T-helper 22 cell (primary cell): ENCODE results near the gene PMS1.
"Not testable (repeated sequence)": the region's sequence is repeated elsewhere in the genome, so short reads cannot be mapped to it uniquely, and the experiment has no call there.

ENCODE experiments used
- DNase-seq: peaks from one replicate; pipeline ENCODE4 v3.0.0-alpha.2; 2020; ENCODE audit warnings: low read depth

PMS1 gene

GRCh38 chr2:189783927-189784867, at the start of gene PMS1, which contains the start of gene ORMDL1:
PMS1 (plus strand) TSS chr2:189784450; CDS start chr2:189791810, 7,360 bp downstream.
ORMDL1 (minus strand) TSS chr2:189784339; CDS start chr2:189782595, 1,744 bp downstream.
- peak; percentile 91 for DNase-seq

DNA sequence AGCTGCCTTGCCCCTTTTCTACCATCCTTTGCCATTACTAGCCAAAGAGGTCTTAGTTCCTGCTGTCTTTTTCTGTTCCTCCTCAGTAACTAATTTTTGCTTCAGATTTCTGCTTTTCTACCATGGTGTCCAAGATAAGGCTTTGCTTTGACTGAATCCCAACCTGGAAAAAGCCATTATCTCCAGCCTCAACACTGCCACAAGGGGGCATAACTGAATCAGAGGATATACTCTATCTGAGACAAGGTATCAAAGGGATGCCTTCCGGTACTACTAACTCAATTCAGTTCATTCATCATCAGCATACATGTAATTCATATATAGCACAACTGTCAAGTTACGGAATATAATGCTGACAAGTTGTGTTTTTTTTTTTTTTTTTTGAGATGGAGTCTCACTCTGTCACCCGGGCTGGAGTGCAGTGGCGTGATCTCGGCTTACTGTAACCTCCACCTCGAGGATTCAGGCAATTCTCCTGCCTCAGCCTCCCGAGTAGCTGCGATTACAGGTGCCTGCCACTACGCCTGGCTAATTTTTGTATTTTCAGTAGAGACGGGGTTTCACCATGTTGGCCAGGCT, 33.1 kb upstream of the PMS1 start:
- no peak for DNase-seq

GRCh38 chr2:189756311-189756952, 27.8 kb upstream of the PMS1 start:
- no peak for DNase-seq

DNA sequence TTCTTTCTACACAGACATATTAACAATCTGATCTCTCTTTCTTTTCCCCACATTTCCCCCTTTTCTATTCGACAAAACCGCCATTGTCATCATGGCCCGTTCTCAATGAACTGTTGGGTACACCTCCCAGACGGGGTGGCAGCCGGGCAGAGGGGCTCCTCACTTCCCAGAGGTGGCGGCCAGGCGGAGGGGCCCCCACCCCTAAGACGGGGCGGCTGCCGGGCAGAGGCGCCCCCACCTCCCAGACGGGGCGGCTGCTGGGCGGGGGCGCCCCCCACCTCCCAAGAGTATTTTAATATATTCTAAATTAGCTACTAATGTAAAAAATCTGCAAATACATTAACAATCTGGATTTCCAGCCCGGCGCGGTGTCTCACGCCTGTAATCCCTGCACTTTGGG, 24.1 kb upstream of the PMS1 start:
- DNase-seq: not testable (repeated sequence)

- DNase-seq: no peak
Observed at GRCh38 chr2:189762229-189762550, 22.1 kb upstream of the PMS1 start.

DNA sequence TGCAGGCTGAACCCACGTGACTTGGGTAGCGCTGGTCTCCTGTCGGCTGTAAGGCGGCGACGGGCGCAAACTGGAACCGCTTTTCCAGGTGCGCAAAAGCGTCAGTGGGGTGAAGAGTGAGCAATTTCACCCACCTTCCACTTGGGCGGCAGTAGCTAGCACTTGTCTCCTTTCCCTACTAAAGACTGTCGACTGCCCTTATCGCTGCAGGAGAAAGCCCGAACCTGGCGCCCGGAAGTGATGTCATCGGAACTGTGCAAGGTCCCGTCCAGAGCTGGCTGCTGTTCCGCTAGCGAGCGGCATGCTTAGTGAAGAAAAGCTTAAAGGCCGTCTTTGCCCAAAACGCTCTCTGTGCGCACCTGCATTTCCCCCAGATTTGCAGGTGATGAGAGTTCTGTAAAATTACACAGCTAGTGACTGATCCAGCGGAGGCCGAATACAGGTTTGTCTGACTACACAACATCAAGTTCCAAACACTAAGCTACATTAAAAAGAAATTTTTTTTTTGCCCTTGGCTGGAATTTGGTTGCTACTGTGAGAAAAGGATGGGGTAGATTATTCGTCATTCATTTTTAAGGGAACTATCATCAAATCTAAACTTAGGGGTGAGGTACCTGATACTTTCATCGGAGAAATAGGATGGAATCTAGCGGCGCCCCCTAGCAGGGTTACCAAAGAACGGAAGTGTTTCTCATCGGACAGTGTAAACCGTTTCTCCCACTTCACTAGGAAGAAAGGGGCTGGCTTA, 21.5 kb upstream of the PMS1 start, which contains the start of gene OSGEPL1:
Gene OSGEPL1 (minus strand): TSS at position 242 of the 748 bp plus-strand sequence. CDS start 1,152 bp downstream, outside the sequence.
- DNase-seq: peak; percentile 88

DNA sequence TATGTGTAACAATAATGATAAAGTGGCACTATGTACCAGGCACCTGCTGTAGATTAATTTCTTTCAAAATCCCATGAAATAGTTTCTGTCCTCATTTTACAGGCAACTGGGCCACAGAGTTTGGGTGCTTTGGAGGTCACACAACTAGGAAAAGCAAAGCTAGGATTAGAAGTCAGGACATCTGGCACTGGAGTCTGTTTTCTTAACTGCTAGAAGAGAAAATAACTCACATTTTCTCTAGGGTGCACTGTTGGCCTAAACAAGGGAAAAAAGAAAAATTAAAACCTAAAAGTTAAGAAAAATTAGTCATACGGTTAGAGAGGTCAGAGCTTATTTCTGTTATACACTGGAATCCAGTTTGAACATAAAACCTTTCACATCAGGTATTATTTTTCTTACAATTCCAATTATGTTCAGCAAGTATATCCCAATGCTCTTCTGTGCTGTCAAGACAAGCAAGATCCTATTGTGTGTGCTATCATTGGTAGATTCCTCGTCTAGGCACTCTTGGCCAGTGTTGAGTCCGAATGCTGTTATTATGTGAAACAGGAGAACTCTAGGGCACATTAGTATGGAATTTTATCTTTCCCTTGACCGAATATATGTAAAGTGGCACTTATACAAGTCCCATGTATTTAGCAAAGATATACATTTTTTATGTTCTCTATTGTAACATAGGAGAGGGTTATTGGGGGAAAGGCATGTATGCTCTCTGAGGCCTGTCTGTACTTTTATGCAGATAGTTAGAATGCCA, 20.2 kb upstream of the PMS1 start:
- DNase-seq: no peak

DNA sequence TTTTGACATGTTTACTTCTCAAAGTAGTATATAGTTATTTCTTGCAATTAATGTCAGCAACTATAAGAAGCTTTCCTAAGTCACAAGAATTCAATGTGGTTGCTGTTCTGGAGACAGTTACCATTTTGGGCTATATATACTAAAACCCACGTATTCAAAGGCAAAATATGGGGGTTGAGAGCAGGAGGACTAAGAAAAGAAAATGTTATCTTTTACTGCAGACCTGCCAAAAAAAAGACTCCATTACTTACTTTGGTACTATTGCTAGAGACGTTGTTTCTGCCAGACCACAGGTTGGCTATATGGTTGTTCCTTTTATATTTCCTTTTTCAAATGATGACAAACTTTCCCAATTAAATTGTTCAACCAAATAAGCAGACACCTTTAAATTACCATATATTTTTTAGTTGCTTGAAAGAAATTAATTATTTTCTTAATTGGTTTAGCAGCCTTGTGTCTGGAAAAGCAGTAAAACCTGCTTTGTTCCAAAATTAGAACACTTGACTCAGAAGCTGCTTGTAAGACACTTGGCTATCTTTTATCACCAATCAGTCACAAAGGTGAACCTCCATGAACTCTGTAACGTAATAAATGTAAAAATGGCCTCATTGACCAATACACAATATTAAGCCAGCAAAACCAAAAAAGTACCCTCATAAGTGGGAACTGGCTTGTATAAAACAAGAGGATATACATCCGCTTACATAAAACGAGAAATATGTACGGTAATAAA, 13.5 kb upstream of the PMS1 start:
- DNase-seq: no peak

- DNase-seq: no peak
Observed at GRCh38 chr2:189772212-189772611, 12.0 kb upstream of the PMS1 start.

- no peak for DNase-seq
Observed at GRCh38 chr2:189782221-189782671, 2.0 kb upstream of the PMS1 start.

- no peak for DNase-seq
Observed at GRCh38 chr2:189783451-189783926, 761 bp upstream of the PMS1 start.

DNA sequence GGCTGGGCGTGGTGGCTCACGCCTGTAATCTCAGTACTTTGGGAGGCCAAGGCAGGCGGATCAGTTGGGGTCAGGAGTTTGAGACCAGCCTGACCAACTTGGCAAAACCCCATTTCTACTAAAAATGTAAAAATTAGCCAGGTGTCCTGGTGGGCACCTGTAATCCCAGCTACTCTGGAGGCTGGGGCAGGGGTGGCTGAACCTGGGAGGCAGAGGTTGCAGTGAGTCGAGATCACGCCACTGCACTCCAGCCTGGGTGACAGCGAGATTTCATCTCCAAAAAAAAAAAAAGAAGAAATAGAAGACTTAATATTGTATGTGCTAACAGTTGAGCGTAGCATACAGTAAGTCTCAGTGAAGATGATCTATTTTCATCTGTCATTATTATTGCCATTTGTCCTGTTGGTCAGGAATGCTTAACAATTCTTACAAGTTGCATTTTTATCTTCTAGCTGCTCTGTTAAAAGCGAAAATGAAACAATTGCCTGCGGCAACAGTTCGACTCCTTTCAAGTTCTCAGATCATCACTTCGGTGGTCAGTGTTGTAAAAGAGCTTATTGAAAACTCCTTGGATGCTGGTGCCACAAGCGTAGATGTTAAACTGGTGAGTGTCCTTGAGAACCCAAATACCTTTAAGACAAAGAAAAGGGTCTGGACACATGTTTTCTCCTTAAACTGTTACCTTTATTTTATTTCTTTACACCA, 7.2 kb downstream of the PMS1 start:
- no peak for DNase-seq

GRCh38 chr2:189794310-189794709, 10.1 kb downstream of the PMS1 start:
- no peak for DNase-seq

DNA sequence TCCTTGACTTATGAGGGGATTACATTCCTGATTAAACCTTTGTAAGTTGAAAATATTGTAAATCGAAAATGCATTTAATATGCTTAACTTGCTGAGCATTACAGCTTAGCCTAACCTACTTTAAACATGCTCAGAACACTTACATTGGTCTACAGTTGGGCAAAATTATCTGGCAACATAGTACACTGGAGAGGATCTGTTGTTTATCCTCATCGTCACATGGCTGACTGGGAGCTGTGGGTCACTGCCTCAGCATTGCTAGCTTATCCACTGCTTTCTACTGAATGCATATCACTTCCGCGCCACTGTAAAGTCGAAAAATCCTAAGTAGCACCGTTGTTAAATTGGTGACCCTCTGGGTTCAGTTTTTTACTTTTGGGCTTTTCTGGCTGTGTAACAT, 13.7 kb downstream of the PMS1 start:
- no peak for DNase-seq

DNA sequence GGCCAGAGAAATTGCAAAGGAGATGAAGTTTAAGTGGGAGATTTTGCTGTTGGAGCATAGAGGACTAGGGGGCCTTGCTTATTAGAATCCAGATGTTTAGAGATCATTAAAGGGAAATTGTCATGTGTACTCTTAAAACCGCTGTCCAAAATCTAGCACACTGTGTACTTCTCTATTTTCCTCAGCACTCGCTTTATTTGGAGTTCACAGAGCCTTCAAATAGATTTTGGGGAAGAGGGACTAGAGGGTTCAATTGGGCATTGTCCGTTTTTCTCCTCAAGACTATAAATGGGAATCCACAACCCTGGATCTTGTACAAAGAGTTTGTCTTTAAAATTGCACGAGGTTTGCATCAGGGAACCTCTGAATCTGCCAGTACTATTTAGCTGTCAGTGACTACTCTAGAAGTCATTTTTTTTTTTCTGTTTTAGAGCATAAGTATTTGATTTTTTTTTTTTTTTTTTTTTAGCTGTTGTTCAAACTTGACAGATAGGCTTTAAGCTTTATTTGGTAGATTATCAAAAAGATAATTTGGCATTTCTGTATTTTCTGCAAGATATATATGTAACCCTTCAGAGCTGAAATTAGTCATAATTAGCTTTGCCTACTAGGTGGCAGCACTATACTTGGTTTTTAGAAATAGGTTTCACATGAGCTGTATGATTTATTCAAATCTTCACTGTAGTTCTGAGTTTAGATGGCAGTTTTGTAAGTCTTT, 14.2 kb downstream of the PMS1 start:
- no peak for DNase-seq

DNA sequence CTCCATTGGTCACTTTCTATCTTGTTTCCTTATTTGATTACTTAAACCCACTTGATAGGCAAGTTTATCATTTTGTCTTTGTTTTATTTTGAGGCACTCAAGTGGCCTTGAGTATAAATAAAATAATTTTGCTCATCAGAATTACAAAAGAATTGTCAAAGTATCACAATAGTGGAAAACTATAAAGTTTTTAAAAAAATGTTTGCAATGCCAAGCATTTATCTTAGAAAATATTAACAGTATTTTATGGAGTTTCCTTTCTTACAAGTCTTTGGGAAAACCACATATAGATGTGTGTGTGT, 14.7 kb downstream of the PMS1 start:
- no peak for DNase-seq

- DNase-seq: no peak
Observed at GRCh38 chr2:189799531-189799930, 15.3 kb downstream of the PMS1 start.

DNA sequence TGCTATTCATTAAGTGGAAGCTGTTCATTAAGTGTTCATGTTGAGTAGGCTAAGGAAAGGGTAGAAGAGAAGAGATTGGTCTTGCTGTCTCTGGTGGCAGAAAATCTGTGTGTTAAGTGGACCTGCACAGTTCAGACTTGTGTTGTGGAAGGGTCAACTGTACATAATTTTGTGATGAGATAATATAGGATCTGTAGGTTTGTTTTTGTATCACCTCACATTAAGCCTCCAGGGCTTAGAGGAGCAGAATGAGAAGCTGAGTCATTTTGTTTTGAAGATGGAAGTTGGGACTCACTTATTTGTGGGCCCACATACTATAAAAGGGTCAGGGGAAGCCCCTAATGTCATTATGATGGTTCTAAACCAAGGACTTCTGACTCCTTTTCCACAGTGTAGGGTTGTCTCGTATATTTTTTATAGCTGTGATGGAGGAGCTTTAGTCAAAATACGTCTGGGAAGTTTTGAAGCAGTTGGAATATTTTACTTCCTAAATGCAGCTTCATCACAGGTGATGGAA, 18.2 kb downstream of the PMS1 start:
- DNase-seq: no peak

DNA sequence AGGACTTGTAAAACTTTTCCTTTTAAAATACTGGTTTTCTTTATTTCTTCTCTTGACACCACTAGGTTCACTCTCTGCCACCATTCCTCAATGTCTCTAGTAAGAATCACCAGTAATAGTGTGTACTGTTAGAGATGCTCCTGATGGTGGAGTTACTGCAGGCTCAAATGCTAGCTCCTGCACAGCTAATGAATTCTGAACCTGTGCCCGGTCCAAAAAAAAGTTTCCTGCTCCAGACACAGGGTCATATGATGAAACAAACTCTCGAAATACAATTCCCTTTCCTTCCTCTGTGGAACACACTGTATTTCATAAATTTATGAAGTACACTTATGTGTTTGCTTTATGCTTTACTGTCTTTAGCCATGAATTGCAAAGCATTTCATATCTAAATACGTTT, 19.2 kb downstream of the PMS1 start:
- no peak for DNase-seq
